GM18951 (cell line): Measurements from ENCODE around the gene COL17A1.

ENCODE experiments used
- POLR2A ChIP-seq: IDR thresholded peaks from 4 replicates; pipeline ENCODE4 v1.6.1; 2011; ENCODE audit warnings: mild to moderate bottlenecking; ENCODE audit not compliant: insufficient read length, insufficient read depth; ENCODE audit errors: extremely low read depth
- in situ Hi-C: fragments of 300-500 bp; cut with MboI; formaldehyde crosslinking; loops from one replicate; pipeline ENCODE4 v1.12.0; 2022; ENCODE audit warnings: low sequenced_read_pairs, mixed read lengths, inconsistent platforms; ENCODE audit not compliant: unreplicated experiment

COL17A1 gene

DNA sequence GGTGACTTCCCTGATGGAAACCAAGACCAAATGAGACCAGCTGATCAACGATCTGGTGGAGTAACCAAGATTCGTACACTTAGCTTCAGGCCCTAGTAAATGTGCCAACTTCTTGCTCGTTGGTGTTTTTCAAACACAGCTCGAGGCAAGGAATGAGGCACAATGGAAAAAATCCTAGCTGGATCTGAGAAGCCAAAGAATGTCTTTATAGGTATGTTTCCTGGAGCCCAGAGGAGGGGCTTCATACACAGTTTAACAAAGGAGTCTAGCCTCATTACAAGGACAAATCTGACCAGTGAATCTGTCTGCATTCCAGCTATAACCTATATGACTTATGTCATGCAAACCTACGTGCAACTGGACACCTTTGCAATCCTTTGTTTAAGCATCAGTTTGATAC, 3.7 kb downstream of the COL17A1 start:
- in situ Hi-C loops = no loop called here
- no peak for TF ChIP-seq POLR2A

DNA sequence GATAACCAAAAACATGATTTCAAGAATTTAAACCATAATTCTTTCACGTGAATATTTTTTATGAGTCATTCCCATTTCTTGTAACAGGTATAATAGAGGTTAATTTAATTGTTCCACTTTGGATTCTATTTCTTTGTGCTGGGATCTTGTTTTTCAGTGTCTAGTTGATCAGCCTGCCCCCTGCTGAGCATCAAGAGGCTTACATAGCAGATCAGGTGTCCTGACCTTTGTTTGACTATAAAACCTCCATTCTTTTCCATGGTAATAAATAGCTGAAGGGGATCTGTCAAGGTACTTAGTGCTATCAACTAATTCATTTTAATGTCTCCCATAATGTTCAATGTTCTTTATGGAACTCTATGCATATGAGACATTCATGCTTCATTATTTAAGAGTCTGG, 4.9 kb downstream of the COL17A1 start:
- no peak for TF ChIP-seq POLR2A

DNA sequence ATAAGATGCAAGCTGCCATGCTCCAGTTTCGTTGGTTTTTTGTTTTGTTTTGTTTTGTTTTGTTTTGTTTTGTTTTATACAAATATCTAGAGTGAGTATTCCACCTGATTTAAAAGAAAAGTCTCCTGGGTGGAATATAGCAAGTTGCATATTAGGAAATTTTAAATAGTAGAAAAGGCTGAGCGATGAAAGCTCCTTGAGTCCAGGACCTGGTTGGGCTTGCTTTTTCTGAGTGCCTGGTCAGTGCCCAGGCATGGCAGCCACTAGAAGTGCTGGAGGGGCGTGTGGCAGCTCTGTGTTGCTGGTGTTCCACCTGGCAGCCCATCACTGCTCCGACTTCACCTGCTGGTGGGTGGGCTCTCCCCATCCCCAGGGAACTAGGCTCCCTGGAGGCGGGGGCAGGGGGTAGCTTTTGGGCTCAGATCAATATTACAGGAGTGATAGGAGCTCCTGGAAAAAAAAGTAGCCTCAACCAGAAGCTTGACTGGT, 8.0 kb downstream of the COL17A1 start:
- in situ Hi-C loops = no loop called here
- TF ChIP-seq POLR2A = no peak

More for the DNA sequence above, 4.9 kb downstream of the COL17A1 start:
- in situ Hi-C loops = no loop called here

DNA sequence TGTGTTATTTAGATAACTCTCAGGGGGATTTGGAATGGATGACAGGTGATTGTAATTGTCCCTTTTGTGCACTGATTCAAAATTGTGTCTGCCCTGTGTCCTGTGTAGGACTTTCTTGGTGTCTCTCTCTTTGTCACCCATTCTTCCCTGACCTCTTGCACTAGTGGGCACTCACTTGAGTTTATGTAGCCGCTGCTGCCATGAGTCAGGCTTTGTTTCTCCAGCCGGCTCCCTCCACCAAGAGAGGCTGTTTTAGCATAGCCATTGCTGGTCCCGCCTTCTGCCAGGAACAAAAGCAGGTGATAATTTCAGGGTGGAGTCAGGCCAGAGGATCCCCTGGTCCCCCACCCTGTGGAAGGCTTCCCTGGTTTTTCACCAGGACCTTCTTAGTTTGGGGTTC, 8.4 kb downstream of the COL17A1 start:
- no peak for TF ChIP-seq POLR2A
- in situ Hi-C loops = no loop called here

DNA sequence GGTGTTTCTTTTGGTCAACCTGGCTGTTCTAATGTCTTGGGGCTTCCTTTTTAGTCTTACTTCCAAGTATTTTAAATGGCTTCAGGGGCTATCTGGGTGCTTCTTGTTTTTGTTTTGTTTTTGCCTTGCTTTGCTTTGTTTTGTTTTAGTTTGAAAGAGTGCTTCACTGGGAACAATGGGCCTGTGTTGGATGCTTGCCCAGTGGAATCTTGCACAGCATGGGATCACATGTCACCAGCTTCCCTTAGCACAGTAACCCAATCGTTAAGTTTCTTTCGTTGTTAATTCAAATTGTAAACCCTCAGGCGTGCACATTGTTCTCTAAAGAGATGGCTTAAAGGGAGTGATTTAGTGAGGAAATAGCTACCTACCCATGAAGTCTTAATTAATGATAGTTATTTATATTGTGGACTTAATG, 8.9 kb downstream of the COL17A1 start:
- TF ChIP-seq POLR2A = no peak
- in situ Hi-C loops = no loop called here

DNA sequence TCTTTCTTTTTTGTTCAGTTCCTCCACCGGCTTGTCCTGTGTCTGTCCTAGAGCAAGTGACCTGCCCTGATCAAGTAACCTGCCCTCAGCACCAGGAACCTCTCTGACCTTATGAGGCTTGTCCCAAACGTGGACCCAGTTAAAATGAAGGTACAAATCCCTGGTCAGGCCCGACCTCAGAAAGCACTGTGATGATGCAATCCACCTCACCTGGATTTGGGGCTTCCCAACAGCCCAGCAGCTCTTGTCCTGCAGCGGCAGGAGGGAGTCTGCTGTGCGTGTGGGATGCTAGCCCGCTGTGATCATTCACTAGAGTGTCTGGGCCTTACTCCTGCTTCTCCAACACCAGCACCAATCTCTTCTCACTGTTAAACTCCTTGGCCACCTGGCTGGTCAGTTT, 11.2 kb downstream of the COL17A1 start:
- in situ Hi-C loops = no loop called here
- TF ChIP-seq POLR2A = no peak

DNA sequence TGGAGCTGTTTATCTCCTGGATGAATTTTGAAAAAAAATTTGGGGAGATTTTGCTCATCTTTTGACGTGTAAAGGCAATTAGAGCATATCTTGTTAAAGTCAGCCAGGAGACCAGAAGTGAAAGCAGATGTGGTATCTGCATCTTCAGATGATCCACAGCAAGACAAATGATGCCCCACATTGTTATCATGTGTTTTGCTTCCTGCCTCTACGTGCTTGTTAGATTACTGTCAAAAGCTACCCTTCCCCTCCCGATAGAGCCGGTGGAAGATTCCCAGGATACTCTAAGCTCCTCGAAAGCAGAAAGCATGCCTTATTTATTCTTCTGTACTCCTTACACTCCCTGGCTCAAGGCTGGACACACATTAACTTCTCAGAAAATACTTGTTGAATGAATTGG, 12.9 kb downstream of the COL17A1 start:
- in situ Hi-C loops = no loop called here

DNA sequence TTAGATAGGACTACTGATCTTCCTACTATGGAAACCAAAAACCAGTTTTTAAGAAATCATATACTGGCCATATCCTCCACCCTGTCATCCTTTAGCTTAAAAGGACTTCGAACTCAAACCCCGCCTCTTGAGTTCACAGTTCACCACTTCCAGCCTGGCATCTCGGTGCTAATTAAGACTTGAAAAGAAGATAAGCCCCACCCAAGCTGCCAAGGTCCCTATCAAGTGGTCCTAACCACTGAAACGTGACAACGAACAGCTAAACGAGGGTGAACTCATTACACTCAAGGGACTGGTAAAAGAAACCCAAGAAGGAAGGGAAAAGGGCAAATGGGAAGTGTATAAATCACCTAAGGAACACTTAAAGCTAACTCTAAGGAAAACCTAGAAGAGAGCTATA, 16.1 kb downstream of the COL17A1 start:
- TF ChIP-seq POLR2A = no peak
- in situ Hi-C loops = no loop called here

More for the DNA sequence above, 12.9 kb downstream of the COL17A1 start:
- no peak for TF ChIP-seq POLR2A

DNA sequence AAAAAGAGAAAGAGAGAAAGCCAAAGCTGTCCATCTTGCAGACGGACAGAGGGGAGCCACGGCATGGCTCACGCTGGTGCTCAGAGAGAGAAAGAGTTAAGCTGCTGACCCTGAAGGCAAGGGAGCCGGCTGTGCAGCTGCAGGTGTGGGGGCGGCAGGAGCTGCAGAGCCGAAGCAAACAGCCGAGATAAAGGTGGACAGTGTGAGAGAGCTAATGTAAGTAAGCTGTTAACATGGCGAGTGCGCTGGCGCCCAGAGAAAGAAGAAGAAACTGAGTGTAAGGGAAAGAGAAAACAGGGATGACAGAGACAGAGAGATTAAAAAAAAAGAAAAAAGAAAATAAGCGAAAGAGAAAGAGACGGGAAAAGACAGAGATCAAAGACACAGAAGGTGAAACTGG, 18.2 kb downstream of the COL17A1 start:
- TF ChIP-seq POLR2A = no peak
- in situ Hi-C loops = no loop called here

DNA sequence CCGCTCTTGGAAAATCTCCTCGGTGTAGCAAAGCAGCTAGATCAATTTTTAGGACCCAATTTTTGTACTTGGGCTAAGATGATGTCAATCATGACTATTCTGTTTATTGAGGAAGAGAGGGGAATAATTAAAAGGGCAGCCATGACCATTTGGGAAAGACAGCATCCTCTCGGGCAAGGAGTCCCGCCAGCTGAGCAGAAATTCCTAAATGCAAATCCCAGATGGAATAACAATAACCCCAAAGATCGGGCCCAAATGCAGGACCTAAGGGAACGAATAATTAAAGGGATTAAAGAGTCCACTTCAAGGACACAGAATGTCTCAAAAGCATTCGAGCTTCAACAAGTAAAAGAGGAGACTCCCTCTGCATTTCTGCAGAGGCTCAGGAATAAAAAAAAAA, 18.7 kb downstream of the COL17A1 start:
- in situ Hi-C loops = no loop called here
- TF ChIP-seq POLR2A = no peak

DNA sequence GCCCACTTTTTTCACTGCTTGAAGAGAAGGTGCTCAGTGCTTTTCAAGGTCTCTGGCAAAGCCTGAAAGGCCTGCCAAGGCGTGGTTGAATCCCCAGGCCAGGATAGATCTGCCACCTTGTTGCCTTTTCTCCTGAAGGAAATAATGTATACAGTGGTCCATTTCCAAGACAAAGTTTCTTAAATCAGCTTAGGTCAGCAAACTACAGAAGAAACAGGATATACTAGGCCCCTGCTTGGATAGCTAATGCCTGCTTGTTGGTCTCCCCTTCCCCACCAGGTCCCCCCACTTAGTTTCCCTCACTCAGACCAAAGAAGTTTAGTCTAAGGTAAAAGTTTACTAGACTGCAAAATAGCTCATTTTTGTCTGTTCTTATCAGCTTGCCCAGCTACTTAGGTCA, 19.9 kb downstream of the COL17A1 start:
- no peak for TF ChIP-seq POLR2A
- in situ Hi-C loops = no loop called here

DNA sequence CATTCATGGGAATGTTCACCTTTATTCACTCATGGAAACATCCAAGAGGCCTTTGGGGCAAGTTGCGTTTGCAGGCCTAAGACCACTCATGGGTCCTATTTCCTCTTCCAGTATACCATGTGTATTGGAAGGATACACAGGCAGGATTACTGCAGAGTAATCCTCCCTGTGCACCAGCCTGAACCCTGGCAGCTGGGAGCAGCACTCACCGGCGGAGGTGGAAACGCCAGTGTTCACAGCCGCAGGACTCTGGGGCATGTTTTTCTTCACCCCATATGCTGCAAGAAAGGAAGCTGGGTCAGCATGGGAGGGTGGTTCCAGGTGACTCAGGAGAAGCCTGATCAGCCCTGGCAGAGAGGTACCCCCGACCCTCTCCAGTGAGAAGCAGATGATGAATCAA, 24.5 kb downstream of the COL17A1 start:
- in situ Hi-C loops = no loop called here

DNA sequence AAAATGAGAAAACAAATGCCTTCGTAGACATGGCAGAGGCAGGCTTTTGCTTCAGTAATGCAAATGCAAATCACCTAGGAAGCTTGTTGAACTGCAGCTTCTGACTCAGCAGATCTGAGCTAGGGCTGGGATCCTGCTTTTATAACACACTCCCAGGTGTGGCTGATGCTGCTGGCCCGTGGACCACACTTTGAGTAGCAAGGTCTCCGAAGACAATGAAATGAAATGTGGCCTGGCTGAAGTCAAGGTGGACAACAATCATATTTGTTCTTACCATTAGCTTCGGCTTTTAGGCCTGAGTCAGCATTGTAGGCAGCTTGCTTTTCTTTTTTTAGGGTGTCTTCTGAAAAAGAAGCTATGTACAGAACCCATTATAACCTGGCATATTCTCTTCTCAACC, 26.3 kb downstream of the COL17A1 start:
- no peak for TF ChIP-seq POLR2A
- in situ Hi-C loops = no loop called here

More for the DNA sequence above, 24.5 kb downstream of the COL17A1 start:
- no peak for TF ChIP-seq POLR2A

DNA sequence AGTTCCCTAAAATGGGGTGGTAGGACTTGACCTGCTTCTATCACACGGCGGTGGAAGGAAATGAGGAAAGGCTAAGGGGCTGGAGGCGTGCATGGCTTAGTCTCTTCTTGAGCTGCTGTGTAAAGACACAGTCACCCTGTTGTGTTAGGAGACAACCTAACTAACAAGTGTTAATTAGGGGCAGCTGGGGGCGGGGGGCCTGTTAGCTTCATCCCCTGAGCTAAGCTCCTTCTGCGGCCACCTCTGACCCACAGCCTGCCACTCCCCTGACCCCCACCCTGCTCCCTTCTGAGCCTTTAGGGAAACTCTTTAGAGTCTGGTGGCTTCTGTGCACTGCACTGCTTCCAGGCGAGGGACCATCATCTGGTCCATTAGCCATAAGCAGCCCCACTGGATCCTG, 28.0 kb downstream of the COL17A1 start:
- no peak for TF ChIP-seq POLR2A
- in situ Hi-C loops = no loop called here
